Measurements from ENCODE around the gene PARD3.

Gene PARD3

GRCh38 chr10:34739915-34740314 lies 75.2 kb downstream of the PARD3 start:
- peak; percentile 57 for DNase-seq

GRCh38 chr10:34737772-34738169 lies 77.3 kb downstream of the PARD3 start:
- no peak for DNase-seq

GRCh38 chr10:34736976-34737771 lies 77.9 kb downstream of the PARD3 start:
- no peak for DNase-seq

- DNase-seq = no peak
Measured at GRCh38 chr10:34734918-34735317, 80.2 kb downstream of the PARD3 start.

- DNase-seq = peak; percentile 30
Measured at GRCh38 chr10:34732926-34733325, 82.2 kb downstream of the PARD3 start.

- peak; percentile 72 for DNase-seq
Measured at GRCh38 chr10:34731885-34732701, 83.0 kb downstream of the PARD3 start.

GRCh38 chr10:34731213-34731612 lies 83.9 kb downstream of the PARD3 start:
- no peak for DNase-seq

GRCh38 chr10:34730726-34731125 lies 84.4 kb downstream of the PARD3 start:
- DNase-seq = no peak

GRCh38 chr10:34729619-34730018 lies 85.5 kb downstream of the PARD3 start:
- DNase-seq = no peak

GRCh38 chr10:34728361-34728760 lies 86.7 kb downstream of the PARD3 start:
- DNase-seq = no peak

- DNase-seq = no peak
Measured at GRCh38 chr10:34727595-34728033, 87.5 kb downstream of the PARD3 start.

- no peak for DNase-seq
Measured at GRCh38 chr10:34726862-34727261, 88.2 kb downstream of the PARD3 start.

- DNase-seq = peak; percentile 73
Measured at GRCh38 chr10:34723750-34724149, 91.3 kb downstream of the PARD3 start.

GRCh38 chr10:34722404-34722803 lies 92.7 kb downstream of the PARD3 start:
- no peak for DNase-seq

- peak; percentile 78 for DNase-seq
Measured at GRCh38 chr10:34721208-34721840, 93.8 kb downstream of the PARD3 start.

GRCh38 chr10:34719746-34720145 lies 95.3 kb downstream of the PARD3 start:
- DNase-seq = no peak

- DNase-seq = no peak
Measured at GRCh38 chr10:34719328-34719727, 95.8 kb downstream of the PARD3 start.

GRCh38 chr10:34717429-34717828 lies 97.7 kb downstream of the PARD3 start:
- DNase-seq = no peak

GRCh38 chr10:34716958-34717357 lies 98.1 kb downstream of the PARD3 start:
- no peak for DNase-seq

GRCh38 chr10:34716234-34716633 lies 98.9 kb downstream of the PARD3 start:
- DNase-seq = no peak

- peak; percentile 29 for DNase-seq
Measured at GRCh38 chr10:34715511-34716187, 99.4 kb downstream of the PARD3 start.

- DNase-seq = no peak
Measured at GRCh38 chr10:34713875-34714274, 101.2 kb downstream of the PARD3 start.

GRCh38 chr10:34711500-34711899 lies 103.6 kb downstream of the PARD3 start:
- no peak for DNase-seq

All from fibroblast of skin of scalp (primary cell).